Gastrocnemius medialis (tissue), 4 donors: ENCODE measurements around the gene TMEM161B. TPM values are rescaled to one million over a fixed set of nuclear protein-coding genes. Genes with fewer than 3 reads are reported as not detected.

Source experiments
- ATAC-seq, 2 donors: fragments of 150-250 bp; one replicate each; pipeline ENCODE4 v1.9.1; 2016
- DNase-seq, 2 donors: peaks; one replicate each; pipeline ENCODE4 v3.0.0-alpha.2; 2019
- H3K27ac ChIP-seq, 4 donors: fragments of 200-600 bp; sonication (generic); 1 replicate in 1 of 4; 2 replicates in 3 of 4; pipeline ENCODE4 v1.5.1; 2016 to 2018; ENCODE audit warnings: mild to moderate bottlenecking in 2 of 4, moderate library complexity in 1 of 4
- H3K27me3 ChIP-seq, 3 donors: fragments of 200-600 bp; sonication (generic) in 2 of 3; 1 replicate in 1 of 3; 2 replicates in 2 of 3; pipeline versions ENCODE4 v1.5.1 to v1.6.0; 2016 to 2019; ENCODE audit warnings: mild to moderate bottlenecking in 1 of 3, moderate library complexity in 1 of 3
- H3K36me3 ChIP-seq, 2 donors: fragments of 200-600 bp; sonication (generic) in 1 of 2; one replicate each; pipeline ENCODE4 v1.5.1; 2017 to 2018
- H3K4me1 ChIP-seq, 2 donors: fragments of 200-600 bp; sonication (generic) in 1 of 2; one replicate each; pipeline ENCODE4 v1.5.1; 2016 to 2017; ENCODE audit warnings: mild to moderate bottlenecking in 2 of 2
- H3K4me3 ChIP-seq, 4 donors: fragments of 200-600 bp; sonication (generic) in 3 of 4; 1 replicate in 1 of 4; 2 replicates in 3 of 4; pipeline ENCODE4 v1.5.1; 2016 to 2019; ENCODE audit warnings: mild to moderate bottlenecking in 2 of 4
- H3K9me3 ChIP-seq, 3 donors: fragments of 200-600 bp; sonication (generic) in 2 of 3; 1 replicate in 1 of 3; 2 replicates in 2 of 3; pipeline ENCODE4 v1.5.1; 2016 to 2019
- POLR2A ChIP-seq, 2 donors: fragments of 450-650 bp; IDR thresholded peaks; one replicate each; pipeline ENCODE4 v1.6.1; 2017; ENCODE audit warnings: antibody characterized with exemption in 2 of 2, mild to moderate bottlenecking in 2 of 2, moderate library complexity in 2 of 2
- in situ Hi-C, 4 donors: fragments of 200-750 bp; cut with MboI; loops; one replicate each; pipeline versions ENCODE4 v1.15.0 to v1.8.0; 2017; ENCODE audit warnings: low sequenced_read_pairs in 4 of 4
- intact Hi-C: fragments of 100-400 bp; cut with DNase I; formaldehyde crosslinking; loops from one replicate; pipeline ENCODE4 v1.15.1; 2023; ENCODE audit warnings: low total_unique reads
- total RNA-seq, 4 donors: library from RNA; depleted of rRNA; stranded (reverse); fragments of >200 nt; gene quantifications; one replicate each; pipeline versions ENCODE4 v1.1.0 to v1.2.3, GENCODE V29; 2016
- TF ChIP-seq, protein P1 (sequence below), 5 experiments: fragments of 450-650 bp in 3 of 5; fragments of 200-600 bp in 2 of 5; sonication (generic) in 2 of 5; IDR thresholded peaks in 4 of 5; conservative IDR thresholded peaks in 1 of 5; 1 replicate in 4 of 5; 2 replicates in 1 of 5; pipeline ENCODE4 v1.5.1; 2016 to 2019; ENCODE audit warnings: antibody characterized with exemption in 5 of 5, mild to moderate bottlenecking in 3 of 5, moderate library complexity in 3 of 5

The TMEM161B gene
- total RNA-seq, 4 donors from 2014 or later: 5.8 to 13.6 (median 6.3) TPM

DNA sequence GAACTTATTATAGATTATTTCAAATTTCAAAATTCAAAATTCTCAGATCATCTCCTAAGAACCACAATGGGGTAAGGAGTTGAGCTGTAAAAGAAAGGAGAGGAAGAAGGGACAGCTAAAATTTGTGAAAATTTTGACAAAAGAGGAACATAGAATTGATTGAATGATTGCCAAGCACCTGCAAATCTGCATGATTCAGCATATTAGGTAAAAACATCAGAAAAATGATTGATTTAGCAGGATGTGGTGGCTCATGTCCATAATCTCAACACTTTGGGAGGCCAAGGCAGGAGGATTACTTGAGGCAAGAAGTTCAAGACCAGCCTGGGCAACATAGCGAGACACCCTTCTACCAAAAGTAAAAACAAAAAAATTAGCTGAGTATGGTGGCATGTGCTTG is 14.3 kb downstream of the TMEM161B start:
- in situ Hi-C loops (no loop called here), intact Hi-C loops (no loop called here)
- H3K9me3 ChIP-seq: no peaks in the 10 kb centered on the region
- H3K4me3 ChIP-seq: no peak overlapping the region
- no peak for ATAC-seq
- H3K4me1 ChIP-seq: no peaks in the 10 kb centered on the region
- H3K36me3 ChIP-seq: no peaks in the 10 kb centered on the region
- H3K27ac ChIP-seq: no peak overlapping the region
- no peak for DNase-seq
- no peaks in the 10 kb centered on the region for H3K27me3 ChIP-seq
- TF ChIP-seq POLR2A (IDR thresholded peaks at IDR 0.05): no peak
- TF ChIP-seq, protein P1, sequence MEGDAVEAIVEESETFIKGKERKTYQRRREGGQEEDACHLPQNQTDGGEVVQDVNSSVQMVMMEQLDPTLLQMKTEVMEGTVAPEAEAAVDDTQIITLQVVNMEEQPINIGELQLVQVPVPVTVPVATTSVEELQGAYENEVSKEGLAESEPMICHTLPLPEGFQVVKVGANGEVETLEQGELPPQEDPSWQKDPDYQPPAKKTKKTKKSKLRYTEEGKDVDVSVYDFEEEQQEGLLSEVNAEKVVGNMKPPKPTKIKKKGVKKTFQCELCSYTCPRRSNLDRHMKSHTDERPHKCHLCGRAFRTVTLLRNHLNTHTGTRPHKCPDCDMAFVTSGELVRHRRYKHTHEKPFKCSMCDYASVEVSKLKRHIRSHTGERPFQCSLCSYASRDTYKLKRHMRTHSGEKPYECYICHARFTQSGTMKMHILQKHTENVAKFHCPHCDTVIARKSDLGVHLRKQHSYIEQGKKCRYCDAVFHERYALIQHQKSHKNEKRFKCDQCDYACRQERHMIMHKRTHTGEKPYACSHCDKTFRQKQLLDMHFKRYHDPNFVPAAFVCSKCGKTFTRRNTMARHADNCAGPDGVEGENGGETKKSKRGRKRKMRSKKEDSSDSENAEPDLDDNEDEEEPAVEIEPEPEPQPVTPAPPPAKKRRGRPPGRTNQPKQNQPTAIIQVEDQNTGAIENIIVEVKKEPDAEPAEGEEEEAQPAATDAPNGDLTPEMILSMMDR (IDR thresholded peaks at IDR 0.05 in 4 of 5, conservative IDR thresholded peaks at IDR 0.05 in 1 of 5): no peak

DNA sequence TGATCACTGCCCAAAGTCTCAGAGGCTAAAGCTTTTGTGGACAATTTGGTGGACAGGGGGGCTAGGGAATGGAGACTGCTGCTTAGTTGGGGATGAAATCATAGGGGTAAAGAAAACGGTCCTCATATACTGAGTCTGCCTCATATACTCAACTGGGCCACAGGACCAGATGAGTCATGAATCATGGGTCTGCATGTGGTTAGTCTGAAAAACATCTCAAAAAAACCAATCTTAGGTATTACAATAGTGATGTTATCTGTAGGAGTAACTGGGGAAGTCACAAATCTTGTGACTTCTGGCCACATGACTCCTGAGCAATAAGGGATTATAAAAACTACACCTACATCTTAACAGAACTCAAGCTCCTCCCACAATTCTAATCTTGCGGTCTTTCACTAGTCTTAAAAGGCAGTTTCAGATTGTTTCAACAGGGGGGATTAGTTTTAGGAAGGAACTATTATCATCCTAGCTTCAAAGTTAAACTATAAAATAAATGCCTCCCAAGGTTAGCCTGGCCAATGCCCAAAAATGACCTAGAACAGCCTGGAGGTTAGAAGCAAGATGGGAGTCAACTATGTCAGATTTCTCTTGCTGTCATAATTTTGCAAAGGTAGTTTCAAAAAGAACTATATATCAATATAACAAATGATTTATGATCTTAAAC is 17.5 kb downstream of the TMEM161B start:
- in situ Hi-C loops (no loop called here), intact Hi-C loops (no loop called here)
- Histone ChIP-seq H3K9me3 (no peaks in the 10 kb centered on the region), H3K4me3 (no peak overlapping the region), H3K27ac (no peak overlapping the region), H3K27me3 (no peaks in the 10 kb centered on the region), H3K4me1 (peaks cover 0 to 7% of the 10 kb centered on the region in 2 donors), H3K36me3 (no peaks in the 10 kb centered on the region)
- DNase-seq (no peak), ATAC-seq (no peak)
- TF ChIP-seq, protein P1 (IDR thresholded peaks at IDR 0.05 in 4 of 5, conservative IDR thresholded peaks at IDR 0.05 in 1 of 5): no peak
- TF ChIP-seq POLR2A (IDR thresholded peaks at IDR 0.05): no peak

DNA sequence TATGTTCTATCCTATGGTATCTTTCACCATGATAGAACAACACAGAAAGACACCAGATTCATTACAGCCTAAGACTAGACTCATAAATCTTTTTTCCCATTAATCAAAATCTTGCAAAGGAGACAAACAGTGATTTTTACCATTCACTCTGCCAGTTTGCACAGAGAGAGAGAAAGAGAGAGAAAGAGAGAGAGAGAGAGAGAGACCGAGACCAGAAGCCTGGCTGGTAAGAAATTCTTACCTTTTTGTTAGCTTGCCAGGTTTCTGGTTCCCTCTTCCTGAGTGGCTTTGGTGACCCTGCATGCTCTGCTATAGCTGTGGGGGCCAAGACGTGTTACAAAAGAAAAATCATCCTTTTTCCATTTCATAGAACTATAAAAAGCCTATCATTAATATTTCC is 18.6 kb downstream of the TMEM161B start:
- H3K27ac ChIP-seq: no peak overlapping the region
- ATAC-seq (no peak), DNase-seq (no peak)
- H3K4me1 ChIP-seq: peaks cover 0 to 7% of the 10 kb centered on the region in 2 donors
- H3K36me3 ChIP-seq: no peaks in the 10 kb centered on the region
- in situ Hi-C loops: no loop called here
- H3K9me3 ChIP-seq: no peaks in the 10 kb centered on the region
- H3K27me3 ChIP-seq: no peaks in the 10 kb centered on the region
- TF ChIP-seq, protein P1 (IDR thresholded peaks at IDR 0.05 in 4 of 5, conservative IDR thresholded peaks at IDR 0.05 in 1 of 5): no peak
- TF ChIP-seq POLR2A (IDR thresholded peaks at IDR 0.05): no peak
- H3K4me3 ChIP-seq: no peak overlapping the region
- intact Hi-C loops: no loop called here

DNA sequence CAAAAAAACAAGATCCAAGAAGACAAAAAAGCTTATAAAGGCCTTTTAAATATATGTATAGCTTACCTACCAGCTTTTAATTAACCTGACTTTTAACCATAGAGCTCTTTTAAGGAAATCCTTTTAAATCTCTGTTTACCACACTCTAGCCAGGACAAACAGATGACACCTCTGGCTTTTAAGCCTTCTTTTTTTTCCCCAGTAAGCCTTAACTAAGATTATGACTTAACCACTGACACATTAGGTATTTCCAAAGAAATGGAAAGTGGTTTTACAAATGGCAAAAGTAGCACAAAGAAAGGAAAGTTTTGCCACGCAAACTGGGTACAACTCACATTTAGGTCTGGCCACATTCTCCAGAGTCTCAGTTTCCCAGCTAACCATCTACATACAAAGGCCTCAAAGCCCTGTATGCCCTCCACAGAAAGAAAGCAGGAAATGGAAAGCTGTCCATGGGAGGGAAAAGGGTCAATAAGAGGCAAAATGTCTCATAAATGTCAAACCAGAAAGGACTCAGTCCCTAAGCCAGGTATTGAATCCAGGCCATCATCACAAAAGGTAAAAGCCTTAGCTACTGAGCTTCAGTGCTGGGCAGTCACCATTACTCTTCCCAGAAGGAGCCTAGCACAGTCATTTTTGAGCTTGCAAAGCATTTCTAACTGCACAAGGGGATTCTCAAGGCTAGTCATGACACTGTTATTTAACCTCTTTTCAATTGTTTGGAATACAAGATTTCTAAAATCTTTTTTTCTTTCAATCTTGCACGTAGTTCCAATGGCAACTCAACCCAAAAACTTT is 19.7 kb downstream of the TMEM161B start:
- no peak overlapping the region for H3K4me3 ChIP-seq
- DNase-seq: no peak
- intact Hi-C loops: no loop called here
- in situ Hi-C loops: no loop called here
- H3K27ac ChIP-seq: no peak overlapping the region
- H3K4me1 ChIP-seq: peaks cover 0 to 7% of the 10 kb centered on the region in 2 donors
- no peaks in the 10 kb centered on the region for H3K9me3 ChIP-seq
- no peak for ATAC-seq
- H3K27me3 ChIP-seq: no peaks in the 10 kb centered on the region
- H3K36me3 ChIP-seq: no peaks in the 10 kb centered on the region
- TF ChIP-seq, protein P1 (IDR thresholded peaks at IDR 0.05 in 4 of 5, conservative IDR thresholded peaks at IDR 0.05 in 1 of 5): no peak
- no peak for TF ChIP-seq POLR2A (IDR thresholded peaks at IDR 0.05)
